ENCODE data around the gene CHADL.
"Not testable (repeated sequence)": the region's sequence is repeated elsewhere in the genome, so short reads cannot be mapped to it uniquely, and the experiment has no call there.

CHADL gene

DNA sequence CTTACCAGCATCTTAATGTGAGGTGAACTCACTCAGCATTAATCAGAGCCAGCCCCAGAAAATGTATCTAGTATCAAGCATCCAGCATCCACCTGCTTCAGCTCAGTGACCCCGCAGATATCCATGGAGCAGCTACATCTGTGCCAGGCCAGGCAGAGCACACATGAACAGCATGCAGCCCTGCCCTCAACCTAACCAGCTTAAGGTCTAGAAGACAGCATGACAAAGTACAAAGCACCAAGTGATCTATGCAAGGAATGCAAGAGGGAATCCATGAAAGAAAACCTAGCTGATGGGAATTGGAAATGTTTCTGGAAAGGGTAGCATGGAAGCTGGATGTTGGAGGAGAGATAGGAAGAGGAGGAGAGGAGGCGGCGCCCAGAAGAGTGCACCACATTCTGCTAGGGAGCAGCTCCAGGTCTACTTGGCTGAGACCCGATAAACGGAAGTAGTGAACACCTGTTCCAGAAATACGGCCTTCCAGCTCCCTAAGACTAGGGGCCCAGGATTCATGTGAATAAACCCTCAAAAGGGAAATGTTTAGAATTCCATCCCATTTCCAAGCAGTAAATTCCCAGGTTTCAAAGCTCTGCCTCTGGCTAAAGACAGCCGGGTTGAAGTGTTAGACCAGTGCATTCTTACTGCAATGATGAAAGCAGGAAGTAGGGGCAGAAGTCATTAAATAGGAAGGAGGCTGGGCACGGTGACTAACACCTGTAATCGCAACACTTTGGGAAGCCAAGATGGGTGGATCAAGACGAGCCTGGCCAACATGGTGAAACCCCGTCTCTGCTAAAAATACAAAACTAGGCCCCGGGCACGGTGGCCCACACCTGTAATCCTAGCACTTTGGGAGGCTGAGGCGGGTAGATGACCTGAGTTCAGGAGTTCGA is 59.1 kb downstream of the CHADL start:
- no peak for DNase-seq (ENCODE audit: low spot score)

DNA sequence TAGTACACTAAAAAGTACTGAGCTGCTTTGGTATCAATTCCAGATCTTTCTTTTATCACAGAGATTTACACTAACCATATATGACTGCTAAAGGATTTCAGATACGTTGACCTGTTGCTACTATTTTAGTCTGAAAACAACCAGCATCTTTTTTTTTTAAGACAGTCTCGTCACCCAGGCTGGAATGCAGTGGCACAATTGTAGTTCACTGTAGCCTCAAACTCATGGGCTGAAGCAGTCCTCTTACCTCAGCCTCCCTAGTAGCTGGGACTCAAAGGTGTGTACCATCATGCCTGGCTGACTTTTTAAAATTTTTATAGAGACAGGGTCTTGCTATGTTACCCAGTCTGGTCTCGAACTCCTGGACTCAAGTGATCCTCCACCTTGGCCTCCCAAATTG is 59.8 kb downstream of the CHADL start:
- no peak for DNase-seq (ENCODE audit: low spot score)

DNA sequence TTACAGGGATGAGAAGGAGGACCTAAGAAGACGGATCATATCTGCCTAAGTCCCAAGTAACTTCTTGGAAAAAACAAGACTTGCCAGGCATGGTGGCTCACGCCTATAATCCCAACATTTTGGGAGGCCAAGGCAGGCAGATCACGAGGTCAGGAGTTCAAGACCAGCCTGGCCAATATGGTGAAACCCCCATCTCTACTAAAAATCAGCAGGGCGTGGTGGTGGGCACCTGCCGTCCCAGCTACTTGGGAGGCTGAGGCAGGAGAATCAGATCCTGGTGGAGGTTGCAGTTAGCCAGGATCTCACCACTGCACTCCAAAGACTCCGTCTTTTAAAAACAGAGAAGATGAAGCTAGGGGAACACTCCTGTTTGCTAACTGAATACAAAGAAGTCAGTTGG is 60.4 kb downstream of the CHADL start:
- not testable (repeated sequence) for DNase-seq (ENCODE audit: low spot score)

All from D341Med (cell line).